Measurements from ENCODE around the gene KCNC2.
"Not testable (repeated sequence)": the region's sequence is repeated elsewhere in the genome, so short reads cannot be mapped to it uniquely, and the experiment has no call there.

The KCNC2 gene

DNA sequence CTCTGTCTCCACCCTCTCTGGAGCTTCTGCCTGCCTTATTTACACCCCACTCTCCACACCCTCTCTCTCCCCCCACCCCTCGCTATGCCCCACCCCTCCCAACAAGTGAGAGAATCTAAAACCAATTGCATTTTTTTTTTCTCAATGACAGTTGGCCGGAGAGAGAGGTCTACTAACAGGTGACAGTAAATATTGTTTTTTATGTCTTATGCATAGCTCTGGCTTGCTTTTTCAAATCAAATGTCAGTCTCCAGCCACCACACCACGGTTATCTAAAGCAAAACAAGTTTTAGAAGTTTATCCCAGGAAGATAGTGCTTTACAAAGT is at the start of gene KCNC2:
KCNC2 (minus strand) TSS at position 28 of the 327 bp plus-strand sequence.
- in situ Hi-C loops (cut with HindIII; ENCODE audit: low pct_ligation_motif_present, low pct_unique_long_range_greater_than_20kb, low sequenced_read_pairs): no loop called here
- no peak for DNase-seq

DNA sequence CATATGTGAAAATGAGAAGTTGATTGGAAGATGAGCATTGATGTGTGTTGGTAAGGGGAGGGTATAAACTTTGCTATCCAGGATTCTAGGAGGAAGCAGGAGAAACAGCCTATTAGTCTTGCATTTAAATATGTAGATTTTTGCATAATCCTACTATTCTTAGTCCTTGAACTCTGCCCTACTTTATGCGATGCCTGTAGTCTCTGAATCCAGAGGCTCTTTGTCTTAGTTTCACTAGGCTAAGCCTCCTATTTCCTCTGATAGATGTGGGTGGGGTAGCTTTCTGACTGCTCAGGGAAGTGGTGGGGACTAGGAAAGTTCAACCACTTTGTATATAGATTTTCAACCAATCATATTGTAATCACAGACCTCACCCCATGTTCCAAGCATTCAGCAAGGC is 49.5 kb upstream of the KCNC2 start:
- no peak for DNase-seq
- in situ Hi-C loops (cut with HindIII; ENCODE audit: low pct_ligation_motif_present, low pct_unique_long_range_greater_than_20kb, low sequenced_read_pairs): no loop called here

DNA sequence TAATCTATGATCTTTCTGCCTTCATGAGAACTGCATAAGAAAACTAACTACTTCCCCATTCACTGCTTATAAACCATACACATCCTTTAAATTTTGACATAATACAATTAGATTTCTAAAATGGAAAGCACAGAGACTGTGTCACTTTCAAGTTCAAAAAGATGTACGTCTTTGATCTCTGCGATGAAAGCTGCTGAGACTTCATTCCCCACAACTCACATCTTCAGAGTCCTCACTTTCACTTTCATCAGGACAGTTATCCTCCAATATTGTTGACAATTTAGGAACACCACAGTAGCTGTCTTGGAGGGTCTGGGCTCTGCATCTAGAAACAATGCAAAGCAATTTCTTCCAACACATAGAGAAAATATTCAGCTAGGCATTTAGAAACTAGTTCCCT is 47.9 kb upstream of the KCNC2 start:
- in situ Hi-C loops (cut with HindIII; ENCODE audit: low pct_ligation_motif_present, low pct_unique_long_range_greater_than_20kb, low sequenced_read_pairs): no loop called here
- DNase-seq: peak; percentile 21

DNA sequence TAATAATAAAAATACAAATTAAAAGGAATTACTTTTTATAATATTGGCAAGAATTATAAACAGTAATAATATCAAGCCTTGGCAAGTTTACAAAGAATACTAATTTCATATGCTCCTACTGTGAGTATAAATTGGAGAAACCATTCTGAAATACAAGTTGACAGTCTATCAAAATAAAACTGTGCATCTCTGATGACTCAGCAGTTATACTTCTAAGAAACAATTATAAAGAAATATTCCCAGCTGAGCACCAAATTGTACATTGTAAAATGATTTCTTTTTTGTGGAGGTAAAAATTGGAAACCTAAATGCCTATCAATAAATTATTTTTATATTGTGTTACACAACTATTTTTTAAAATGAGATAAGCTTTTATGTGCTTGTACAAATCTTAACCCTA is 35.5 kb upstream of the KCNC2 start:
- in situ Hi-C loops (cut with HindIII; ENCODE audit: low pct_ligation_motif_present, low pct_unique_long_range_greater_than_20kb, low sequenced_read_pairs): no loop called here
- no peak for DNase-seq

DNA sequence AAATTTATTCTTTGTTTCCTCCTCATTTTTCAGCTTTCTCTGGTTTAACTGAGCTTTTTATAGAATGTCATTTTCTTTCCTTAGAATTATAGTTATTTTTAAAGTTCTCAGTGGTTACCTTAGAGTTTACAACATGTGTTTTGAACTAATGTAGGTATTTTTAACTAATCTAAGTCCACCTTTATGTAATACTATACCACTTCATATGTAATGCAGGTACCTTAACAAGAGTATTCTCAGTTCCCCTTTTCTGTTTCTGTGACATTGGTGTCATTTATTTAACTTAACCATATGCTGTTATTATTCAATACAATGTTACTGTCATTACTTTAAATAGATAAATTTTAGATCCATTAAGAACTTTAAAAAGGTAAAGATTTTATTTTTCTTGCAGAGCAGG is 30.3 kb upstream of the KCNC2 start:
- no peak for DNase-seq
- in situ Hi-C loops (cut with HindIII; ENCODE audit: low pct_ligation_motif_present, low pct_unique_long_range_greater_than_20kb, low sequenced_read_pairs): no loop called here

DNA sequence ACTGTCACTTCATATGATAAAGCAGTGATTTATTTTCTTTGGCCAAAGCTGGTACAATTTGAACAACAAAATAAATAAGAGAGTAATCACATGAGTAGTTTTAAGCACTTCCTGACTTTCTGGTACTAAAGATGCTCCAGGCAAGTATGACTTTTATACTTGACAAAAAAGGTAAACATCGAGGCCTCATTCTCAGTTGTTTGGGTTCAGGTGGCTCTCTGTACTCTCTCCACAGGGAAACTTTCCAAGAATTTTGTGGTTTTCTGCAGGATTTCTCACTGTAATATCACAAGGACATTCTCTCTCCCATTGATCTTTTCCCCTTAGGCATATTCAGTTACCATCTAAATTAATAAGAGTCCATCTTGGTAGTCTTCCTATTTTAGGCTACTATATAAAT is 26.6 kb upstream of the KCNC2 start:
- in situ Hi-C loops (cut with HindIII; ENCODE audit: low pct_ligation_motif_present, low pct_unique_long_range_greater_than_20kb, low sequenced_read_pairs): no loop called here
- no peak for DNase-seq

DNA sequence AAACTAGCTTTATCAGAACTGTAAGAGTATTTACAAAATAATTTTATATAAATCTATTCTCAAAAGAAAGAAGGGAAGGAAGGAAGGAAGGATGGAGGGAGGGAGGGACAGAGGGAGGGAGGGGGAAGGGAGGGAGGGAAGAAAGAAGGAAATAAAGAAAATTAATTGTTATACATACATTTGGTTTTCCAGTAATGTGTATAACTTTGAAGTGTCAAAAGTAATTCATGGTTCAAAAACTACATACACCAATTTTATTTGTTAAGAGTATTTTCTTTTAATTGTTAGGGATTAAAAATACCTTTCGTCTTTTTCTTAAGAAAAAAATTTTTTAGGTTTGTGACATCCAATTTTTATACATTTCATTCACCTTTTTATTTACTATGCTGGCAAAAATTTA is 17.5 kb upstream of the KCNC2 start:
- in situ Hi-C loops (cut with HindIII; ENCODE audit: low pct_ligation_motif_present, low pct_unique_long_range_greater_than_20kb, low sequenced_read_pairs): no loop called here
- DNase-seq: no peak

DNA sequence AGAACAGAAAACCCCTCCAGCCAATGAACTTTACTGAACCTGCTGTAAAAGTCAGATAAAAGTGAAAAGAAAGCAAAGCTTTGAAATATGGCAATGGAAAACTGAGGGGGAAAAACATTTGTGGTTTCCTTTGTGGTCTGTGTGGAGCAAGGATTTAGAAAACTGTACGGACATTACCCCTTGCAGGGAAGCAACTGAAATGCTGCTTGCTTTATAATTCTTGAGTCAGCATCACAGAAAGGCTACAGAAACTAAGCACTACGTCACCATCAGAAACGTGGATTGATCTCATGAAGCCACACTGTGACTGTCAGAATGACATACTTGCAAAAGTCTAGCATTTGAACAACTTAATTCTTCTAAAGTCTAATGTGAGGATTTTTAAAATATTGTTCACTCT is 2.4 kb upstream of the KCNC2 start:
- in situ Hi-C loops (cut with HindIII; ENCODE audit: low pct_ligation_motif_present, low pct_unique_long_range_greater_than_20kb, low sequenced_read_pairs): no loop called here

DNA sequence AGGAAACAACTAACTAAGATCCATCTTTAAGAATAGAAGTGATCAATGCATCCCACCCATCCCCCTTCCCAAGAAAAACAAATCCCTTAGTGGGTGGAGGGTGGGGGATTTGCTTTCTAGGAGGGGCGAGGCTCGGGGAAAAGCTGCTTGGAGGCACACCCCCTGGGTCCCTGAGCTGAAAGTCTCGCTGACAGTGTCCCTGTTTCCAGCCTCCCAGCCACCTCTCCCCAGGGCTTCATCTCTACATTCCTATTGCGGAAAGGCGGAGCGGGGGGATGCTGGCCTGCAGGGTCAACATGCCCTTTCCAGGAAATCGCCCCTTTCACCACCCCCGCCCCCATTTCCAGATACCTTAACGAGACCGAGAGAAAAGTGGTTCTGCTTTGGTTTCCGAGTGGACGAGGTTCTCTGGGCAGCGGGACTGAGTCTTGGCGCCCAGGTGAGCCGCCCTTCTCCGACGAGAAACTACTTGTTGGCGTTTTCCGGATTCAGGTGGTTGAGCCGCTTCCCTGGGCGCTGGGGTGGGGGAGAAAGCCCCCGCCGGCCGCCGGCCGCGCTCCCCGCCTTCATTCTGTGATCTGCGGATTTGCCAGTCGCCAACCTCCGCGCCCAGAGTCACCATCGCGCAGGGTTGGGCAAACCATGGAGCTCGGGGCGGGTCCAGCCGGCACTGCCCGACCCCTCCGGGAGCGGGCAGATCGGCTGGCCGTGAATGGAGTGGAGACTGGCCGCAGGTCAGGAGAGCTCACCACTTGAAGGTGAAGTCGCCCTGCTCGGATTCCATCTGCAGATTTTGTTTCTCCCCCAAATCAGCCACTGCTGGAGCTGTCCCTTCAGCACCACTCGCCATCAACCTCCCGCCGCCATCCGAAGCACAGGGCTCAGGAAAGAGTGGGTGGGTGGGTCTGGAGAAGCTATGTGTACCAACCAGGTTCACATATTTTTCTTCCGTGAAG is 505 bp downstream of the KCNC2 start:
- in situ Hi-C loops (cut with HindIII; ENCODE audit: low pct_ligation_motif_present, low pct_unique_long_range_greater_than_20kb, low sequenced_read_pairs): no loop called here
- peak; percentile 65 for DNase-seq

More for the DNA sequence above, 2.4 kb upstream of the KCNC2 start:
- DNase-seq: no peak

DNA sequence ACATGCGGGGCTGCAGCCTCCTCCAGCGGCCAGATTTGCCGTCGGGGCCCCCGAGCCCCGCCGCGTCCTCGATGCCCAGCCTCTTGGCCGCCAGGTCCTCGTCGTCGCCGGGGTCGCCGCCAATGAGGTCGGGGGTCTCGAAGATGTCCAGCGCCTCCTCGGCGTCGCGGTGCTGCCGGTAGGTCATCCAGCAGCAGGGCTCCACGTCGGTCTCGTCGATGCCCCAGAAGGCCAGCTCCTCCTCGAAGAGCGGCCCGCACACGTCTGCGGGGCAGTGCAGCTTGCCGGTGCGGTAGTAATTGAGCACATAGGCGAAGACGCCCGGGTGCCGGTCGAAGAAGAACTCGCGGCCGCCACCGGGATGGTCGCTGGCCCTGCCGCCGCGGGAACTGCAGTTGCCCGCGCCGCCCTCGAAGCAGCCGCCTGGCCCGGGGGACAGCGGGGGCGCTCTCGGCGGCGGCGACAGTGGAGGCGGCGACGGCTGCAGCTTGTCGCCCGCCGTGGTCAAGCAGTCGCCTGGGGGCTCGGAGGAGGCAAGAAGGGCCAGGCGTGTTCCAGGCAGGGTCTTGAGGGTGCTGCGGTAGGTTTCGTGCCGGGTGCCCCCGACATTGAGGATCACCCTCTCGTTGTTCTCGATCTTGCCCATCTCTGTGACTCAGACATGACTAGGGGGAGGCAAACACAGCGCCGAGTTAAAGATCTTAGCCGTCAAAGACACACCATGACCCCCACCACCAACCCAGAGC is 2.1 kb downstream of the KCNC2 start:
- in situ Hi-C loops (cut with HindIII; ENCODE audit: low pct_ligation_motif_present, low pct_unique_long_range_greater_than_20kb, low sequenced_read_pairs): no loop called here
- no peak for DNase-seq

DNA sequence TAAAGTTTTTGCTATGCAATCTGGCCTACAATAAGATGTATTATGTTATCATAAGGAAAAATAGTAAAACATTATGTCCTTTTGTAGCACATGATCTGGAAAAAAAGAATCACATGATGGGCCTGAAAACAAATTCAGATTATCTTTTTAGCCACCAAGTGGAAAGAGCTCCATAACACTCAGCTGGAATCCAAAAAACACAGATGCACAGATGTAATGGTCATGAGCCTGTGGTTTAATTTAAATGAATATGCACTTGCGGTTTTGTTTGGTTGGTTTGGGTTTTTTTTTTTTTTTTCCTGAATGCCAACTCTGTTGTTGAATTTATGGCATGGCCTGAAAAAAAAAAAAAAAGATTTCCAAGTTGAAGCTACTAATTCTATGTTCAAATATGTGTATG is 4.1 kb downstream of the KCNC2 start:
- no peak for DNase-seq
- in situ Hi-C loops (cut with HindIII; ENCODE audit: low pct_ligation_motif_present, low pct_unique_long_range_greater_than_20kb, low sequenced_read_pairs): no loop called here

DNA sequence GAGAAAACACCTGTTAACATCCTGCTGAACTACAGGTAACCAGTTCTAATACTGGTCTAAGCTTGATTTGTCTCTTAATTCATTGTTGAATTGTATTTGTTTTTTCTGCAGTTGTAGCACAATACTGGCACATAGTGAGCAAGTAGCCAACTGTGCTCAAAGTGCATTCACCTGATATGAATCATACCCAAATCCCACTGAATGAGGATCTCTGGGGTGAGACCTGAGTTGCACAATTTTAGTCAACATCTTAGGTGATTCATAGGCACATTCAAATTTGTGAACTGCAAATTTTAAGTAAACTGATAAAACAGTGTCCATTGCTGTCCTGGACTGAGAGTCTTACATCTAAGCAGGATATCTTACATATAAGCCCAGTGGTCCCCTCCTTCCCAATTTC is 12.8 kb downstream of the KCNC2 start:
- in situ Hi-C loops (cut with HindIII; ENCODE audit: low pct_ligation_motif_present, low pct_unique_long_range_greater_than_20kb, low sequenced_read_pairs): no loop called here

DNA sequence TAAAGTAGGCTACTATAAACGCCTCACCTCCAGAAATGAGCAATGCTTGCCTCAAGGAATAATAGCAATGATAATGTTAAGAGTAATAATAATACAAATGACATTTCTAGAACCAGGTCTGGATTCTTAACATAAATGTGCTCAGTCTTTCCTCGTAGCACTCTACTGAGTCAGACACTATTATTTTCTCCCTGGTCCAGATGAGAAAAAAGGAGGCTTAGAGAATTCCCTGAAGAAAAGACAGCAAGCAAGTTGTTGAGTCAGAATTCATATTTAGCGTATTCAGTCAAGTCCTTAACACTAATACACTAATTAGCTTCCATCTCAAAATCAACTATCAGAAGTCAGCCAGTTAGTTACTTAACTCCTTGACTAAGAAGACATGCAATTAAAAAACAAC is 13.2 kb downstream of the KCNC2 start:
- DNase-seq: no peak

More for the DNA sequence above, 12.8 kb downstream of the KCNC2 start:
- DNase-seq: peak; percentile 20

DNA sequence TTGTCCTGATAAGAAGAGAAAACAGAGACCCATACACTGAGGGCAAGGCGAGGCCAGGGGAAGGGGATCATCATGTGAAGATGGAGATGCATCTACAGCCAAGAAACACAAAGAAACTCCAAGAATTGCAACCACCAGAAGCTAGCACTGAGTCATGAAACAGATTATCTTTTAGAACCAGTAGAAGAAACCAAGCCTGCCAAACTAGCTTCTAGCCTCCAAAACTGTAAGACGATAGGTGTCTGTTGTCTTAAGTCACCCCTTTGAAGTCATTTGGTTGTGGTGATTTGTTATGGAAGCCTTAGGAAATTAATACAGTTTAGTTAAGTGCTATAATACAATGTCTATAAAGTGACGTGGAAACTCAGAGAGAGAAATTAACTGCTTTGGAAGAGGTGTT is 15.4 kb downstream of the KCNC2 start:
- no peak for DNase-seq
- in situ Hi-C loops (cut with HindIII; ENCODE audit: low pct_ligation_motif_present, low pct_unique_long_range_greater_than_20kb, low sequenced_read_pairs): no loop called here

More for the DNA sequence above, 13.2 kb downstream of the KCNC2 start:
- in situ Hi-C loops (cut with HindIII; ENCODE audit: low pct_ligation_motif_present, low pct_unique_long_range_greater_than_20kb, low sequenced_read_pairs): no loop called here

DNA sequence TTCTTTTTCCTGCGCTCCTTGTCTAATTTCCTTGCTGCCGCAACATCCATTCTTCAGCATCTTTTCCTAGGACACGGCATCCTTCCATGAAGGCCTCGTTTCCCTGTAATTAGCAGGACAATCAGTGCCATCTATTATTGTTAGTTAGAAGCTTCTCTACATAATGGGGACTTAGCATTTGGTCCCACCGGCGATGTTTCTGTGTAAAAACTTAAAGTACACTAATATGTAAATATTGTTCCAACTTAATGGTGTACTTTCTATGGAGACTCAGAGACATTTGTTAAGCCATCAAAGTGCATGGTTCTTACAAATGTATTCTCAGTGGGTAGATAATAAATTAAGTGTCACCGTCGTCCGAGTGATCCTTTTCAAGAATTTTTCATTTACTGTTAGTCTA is 17.4 kb downstream of the KCNC2 start:
- no peak for DNase-seq
- in situ Hi-C loops (cut with HindIII; ENCODE audit: low pct_ligation_motif_present, low pct_unique_long_range_greater_than_20kb, low sequenced_read_pairs): no loop called here

DNA sequence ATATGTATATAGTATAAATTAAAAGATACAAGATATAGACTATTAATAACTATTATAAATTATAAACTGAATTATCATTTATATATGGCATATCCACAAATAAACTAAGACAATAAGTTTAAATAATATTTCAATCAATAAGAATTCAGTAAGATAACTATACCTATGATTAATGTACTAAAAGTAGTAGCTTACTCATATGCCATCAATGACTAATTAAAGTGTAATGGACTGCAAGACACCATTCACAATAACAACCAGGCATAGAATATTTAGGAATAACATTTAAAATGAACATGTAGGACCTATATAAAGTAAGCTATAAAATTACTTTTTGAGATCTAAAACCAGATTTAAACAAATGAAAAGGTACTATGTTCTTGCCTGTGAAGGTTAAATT is 18.8 kb downstream of the KCNC2 start:
- in situ Hi-C loops (cut with HindIII; ENCODE audit: low pct_ligation_motif_present, low pct_unique_long_range_greater_than_20kb, low sequenced_read_pairs): no loop called here
- no peak for DNase-seq

DNA sequence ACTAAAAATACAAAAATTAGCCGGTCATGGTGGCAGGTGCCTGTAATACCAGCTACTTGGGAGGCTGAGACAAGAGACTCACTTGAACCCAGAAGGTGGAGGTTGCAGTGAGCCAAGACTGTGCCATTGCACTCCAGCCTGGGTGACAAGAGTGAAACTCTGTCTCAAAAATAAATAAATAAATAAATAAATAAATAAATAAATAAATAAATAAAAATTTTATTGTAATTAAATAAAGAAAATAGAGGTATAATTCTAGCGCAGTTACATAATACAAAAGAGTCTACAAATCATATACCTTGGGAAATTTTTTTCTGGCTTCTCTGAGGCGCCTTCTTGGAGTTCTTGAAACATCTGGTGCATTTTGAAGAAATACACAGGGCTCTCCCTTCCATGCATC is 23.8 kb downstream of the KCNC2 start:
- in situ Hi-C loops (cut with HindIII; ENCODE audit: low pct_ligation_motif_present, low pct_unique_long_range_greater_than_20kb, low sequenced_read_pairs); DNase-seq: not testable (repeated sequence)

DNA sequence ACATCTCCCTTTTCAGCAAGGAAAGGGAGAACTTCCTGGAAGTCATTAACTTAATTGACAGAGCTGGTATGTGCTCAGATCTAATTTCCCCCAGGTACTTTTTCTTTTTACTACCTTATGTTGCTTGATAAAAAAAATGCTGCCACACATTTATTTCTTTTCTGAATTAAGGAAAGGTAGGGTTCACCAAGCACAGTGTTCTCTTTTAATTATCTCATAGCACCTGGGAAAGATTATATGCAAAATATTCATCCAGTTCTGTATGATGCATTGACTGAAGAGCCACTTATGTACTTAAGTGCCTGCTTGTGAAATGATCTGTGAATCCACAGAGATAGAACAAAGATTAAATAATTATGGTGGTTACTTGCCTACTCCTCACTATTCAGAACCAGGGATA is 25.1 kb downstream of the KCNC2 start:
- in situ Hi-C loops (cut with HindIII; ENCODE audit: low pct_ligation_motif_present, low pct_unique_long_range_greater_than_20kb, low sequenced_read_pairs): no loop called here
- no peak for DNase-seq

DNA sequence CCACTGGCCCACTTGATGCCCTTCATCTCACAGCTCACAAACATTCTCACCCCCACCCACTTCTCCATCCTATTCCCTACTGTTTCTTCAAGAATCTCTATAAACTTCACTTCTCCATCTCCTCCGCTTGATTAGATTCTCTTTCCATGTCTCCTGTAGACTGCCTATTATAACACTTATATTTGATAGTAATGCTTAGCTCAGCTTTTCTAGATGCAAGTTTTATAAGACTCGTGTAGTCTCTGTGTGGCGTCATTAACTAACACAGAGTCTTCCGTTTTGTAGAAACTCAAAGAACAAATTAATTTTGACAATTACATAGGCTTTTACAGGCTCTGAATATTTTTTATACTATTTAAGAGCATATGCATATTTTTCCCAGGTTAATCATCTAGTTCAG is 25.7 kb downstream of the KCNC2 start:
- DNase-seq: no peak
- in situ Hi-C loops (cut with HindIII; ENCODE audit: low pct_ligation_motif_present, low pct_unique_long_range_greater_than_20kb, low sequenced_read_pairs): no loop called here

DNA sequence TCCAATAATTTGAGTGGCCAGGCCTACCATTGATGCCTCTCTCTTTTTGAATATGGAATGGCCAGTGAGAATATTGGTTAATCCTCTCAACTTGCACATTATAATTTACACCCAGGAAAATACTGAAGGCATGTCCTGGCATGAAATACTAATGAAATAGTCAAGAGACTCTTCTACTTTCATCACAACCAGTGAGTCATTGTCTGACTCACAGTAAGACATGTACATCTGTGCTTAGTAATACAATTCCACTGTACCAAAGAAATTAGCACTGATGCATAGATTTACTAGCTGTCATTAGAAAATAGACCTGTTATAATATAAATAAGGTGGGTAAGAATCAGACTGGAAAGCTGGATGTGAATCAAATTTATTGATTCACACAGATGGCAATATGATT is 31.6 kb downstream of the KCNC2 start:
- in situ Hi-C loops (cut with HindIII; ENCODE audit: low pct_ligation_motif_present, low pct_unique_long_range_greater_than_20kb, low sequenced_read_pairs): no loop called here
- peak; percentile 92 for DNase-seq
